PC-3 (cell line): ENCODE data around the gene ENO3. TPM values are rescaled to one million over a fixed set of nuclear protein-coding genes. Genes with fewer than 3 reads are reported as not detected.

Source experiments
- ATAC-seq: fragments of 200-7000 bp; cut with Tn5 transposase; 2 replicates; pipeline ENCODE4 v1.9.1; 2020; ENCODE audit warnings: mild to moderate bottlenecking, moderate library complexity
- BruUV-seq: library from RNA; stranded (reverse); fragments of 400-500 nt; replicated peaks from 2 replicates; lab custom pipeline; 2021; lab: Mats Ljungman, UMichigan
- CTCF ChIA-PET: fragments of 300-600 bp; sonication (Branson Sonifier 250); formaldehyde crosslinking; loops from one replicate; lab custom pipeline; 2022; ENCODE audit warnings: antibody characterized with exemption; lab: Charles Lee
- POLR2A ChIA-PET: fragments of 300-600 bp; sonication (Branson Sonifier 250); formaldehyde crosslinking; loops from one replicate; lab custom pipeline; 2022; ENCODE audit warnings: antibody characterized with exemption; ENCODE audit not compliant: unreplicated experiment; lab: Charles Lee
- DNase-seq: peaks from one replicate; pipeline ENCODE4 v3.0.0-alpha.2; 2015
- H2AFZ ChIP-seq: fragments of 300-600 bp; sonication (generic); 2 replicates; pipeline ENCODE4 v1.6.0; 2016; ENCODE audit warnings: antibody characterized with exemption, low read length
- H3F3A ChIP-seq: fragments of 300-600 bp; sonication (generic); one replicate; pipeline ENCODE4 v1.6.0; 2017; ENCODE audit warnings: antibody characterized with exemption, low read length, control low read depth, mild to moderate bottlenecking; ENCODE audit not compliant: unreplicated experiment
- H3K27ac ChIP-seq: fragments of 300-600 bp; sonication (generic); 2 replicates; pipeline ENCODE4 v1.5.1; 2016; ENCODE audit warnings: mild to moderate bottlenecking, low read length
- H3K27me3 ChIP-seq: fragments of 300-600 bp; sonication (generic); 2 replicates; pipeline ENCODE4 v1.6.1; 2016; ENCODE audit warnings: low read length, mixed read lengths
- H3K36me3 ChIP-seq: fragments of 300-600 bp; sonication (generic); 2 replicates; pipeline ENCODE4 v1.6.1; 2016; ENCODE audit warnings: low read depth, mixed run types, low read length, mixed read lengths
- H3K4me1 ChIP-seq: fragments of 300-600 bp; sonication (generic); 2 replicates; pipeline ENCODE4 v1.5.1; 2016; ENCODE audit warnings: low read length; ENCODE audit not compliant: insufficient read depth
- H3K4me2 ChIP-seq: fragments of 300-600 bp; sonication (generic); 2 replicates; pipeline ENCODE4 v1.6.0; 2016; ENCODE audit warnings: low read length
- H3K4me3 ChIP-seq: fragments of 300-600 bp; sonication (generic); 2 replicates; pipeline ENCODE4 v1.5.1; 2016; ENCODE audit warnings: mild to moderate bottlenecking, low read length, mixed read lengths
- H3K79me2 ChIP-seq: fragments of 300-600 bp; sonication (generic); 2 replicates; pipeline ENCODE4 v1.6.1; 2017; ENCODE audit warnings: low read length, mixed read lengths
- H3K9ac ChIP-seq: fragments of 300-600 bp; sonication (generic); 2 replicates; pipeline ENCODE4 v1.6.0; 2016; ENCODE audit warnings: mild to moderate bottlenecking, low read length
- H3K9me2 ChIP-seq: fragments of 300-600 bp; sonication (generic); replicated peaks from 2 replicates; pipeline ENCODE4 v1.6.1; 2016; ENCODE audit warnings: mixed run types, low read length, mixed read lengths
- H3K9me3 ChIP-seq: fragments of 300-600 bp; sonication (generic); 2 replicates; pipeline ENCODE4 v1.6.1; 2016; ENCODE audit warnings: low read length, mixed read lengths
- H4K20me1 ChIP-seq: fragments of 300-600 bp; sonication (generic); 2 replicates; pipeline ENCODE4 v1.6.1; 2016; ENCODE audit warnings: low read length, mixed read lengths
- EZH2 ChIP-seq: fragments of 300-600 bp; sonication (generic); IDR thresholded peaks from one replicate; pipeline ENCODE4 v1.6.1; 2017; ENCODE audit warnings: antibody characterized with exemption, mild to moderate bottlenecking, low read length; ENCODE audit not compliant: unreplicated experiment
- EZH2phosphoT487 ChIP-seq: fragments of 300-600 bp; sonication (generic); IDR thresholded peaks from 2 replicates; pipeline ENCODE4 v1.6.1; 2018; ENCODE audit warnings: mild to moderate bottlenecking, antibody characterized with exemption, low read length, borderline replicate concordance
- intact Hi-C: fragments of 100-400 bp; cut with micrococcal nuclease; formaldehyde crosslinking; loops from 2 replicates; pipeline ENCODE4 v1.9.0; 2023
- total RNA-seq: library from RNA; depleted of rRNA; stranded (reverse); fragments of >200 nt; gene quantifications from 2 replicates; pipeline ENCODE4 v1.2.3, GENCODE V29; 2014
- TF ChIP-seq, protein P1 (sequence below): fragments of 300-600 bp; sonication (generic); conservative IDR thresholded peaks from 2 replicates; pipeline ENCODE4 v1.5.1; 2017; ENCODE audit warnings: antibody characterized with exemption, low read depth, mild to moderate bottlenecking, low read length

The ENO3 gene
- total RNA-seq, 1 experiment from 2014 or later: 2.4 TPM

DNA sequence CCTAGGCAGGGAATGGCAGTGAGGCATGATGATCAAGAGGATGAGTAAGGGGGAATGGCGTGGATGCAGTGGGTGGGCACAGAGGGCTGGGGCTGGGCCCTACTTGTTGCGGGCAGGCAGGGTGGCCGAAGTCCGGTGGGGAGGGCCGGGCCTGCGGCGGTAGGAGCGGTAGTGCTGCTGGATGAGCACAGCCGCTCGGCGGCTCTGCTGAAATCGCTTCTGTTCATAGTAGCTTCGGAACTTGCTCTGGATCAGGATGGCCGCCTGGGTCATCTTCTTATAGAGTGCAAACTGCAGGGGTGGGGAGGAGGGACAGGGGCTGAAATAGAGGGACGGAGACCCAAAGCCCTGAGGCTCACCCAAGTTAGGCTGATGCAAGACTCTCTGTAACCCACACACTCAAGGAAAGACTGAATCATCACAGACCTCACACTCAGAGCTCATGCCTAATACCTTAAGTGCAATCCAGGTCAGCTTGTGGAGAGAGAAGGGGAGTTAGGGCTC is 18.2 kb downstream of the ENO3 start:
- Histone ChIP-seq H3K4me3 (no peak overlapping the region), H3K9ac (no peak overlapping the region), H3K4me2 (peak overlapping the region; percentile 98; the same call in 1 of the 2 replicates), H3K4me1 (peaks cover 23% of the 10 kb centered on the region), H3K79me2 (peaks cover 12% of the 10 kb centered on the region; the same call in 1 of the 2 replicates), H3K9me3 (no peaks in the 10 kb centered on the region), H2AFZ (no peak overlapping the region), H4K20me1 (no peaks in the 10 kb centered on the region), H3F3A (no peaks in the 10 kb centered on the region), H3K9me2 (no peaks in the 10 kb centered on the region), H3K27ac (peak overlapping the region; percentile 13; the same call in 1 of the 2 replicates), H3K36me3 (no peaks in the 10 kb centered on the region; the same call in 1 of the 2 replicates), H3K27me3 (no peaks in the 10 kb centered on the region)
- BruUV-seq: no TSS peak
- intact Hi-C loops: no loop called here
- ATAC-seq: no peak
- ChIA-PET POLR2A (interaction anchor here (0.5 kb wide), 1 partner anchor 20 kb away, joined by 4 read pairs; no protein-coding TSS in a partner anchor), CTCF (no interaction called here)
- DNase-seq: peak; percentile 31
- TF ChIP-seq, protein P1, sequence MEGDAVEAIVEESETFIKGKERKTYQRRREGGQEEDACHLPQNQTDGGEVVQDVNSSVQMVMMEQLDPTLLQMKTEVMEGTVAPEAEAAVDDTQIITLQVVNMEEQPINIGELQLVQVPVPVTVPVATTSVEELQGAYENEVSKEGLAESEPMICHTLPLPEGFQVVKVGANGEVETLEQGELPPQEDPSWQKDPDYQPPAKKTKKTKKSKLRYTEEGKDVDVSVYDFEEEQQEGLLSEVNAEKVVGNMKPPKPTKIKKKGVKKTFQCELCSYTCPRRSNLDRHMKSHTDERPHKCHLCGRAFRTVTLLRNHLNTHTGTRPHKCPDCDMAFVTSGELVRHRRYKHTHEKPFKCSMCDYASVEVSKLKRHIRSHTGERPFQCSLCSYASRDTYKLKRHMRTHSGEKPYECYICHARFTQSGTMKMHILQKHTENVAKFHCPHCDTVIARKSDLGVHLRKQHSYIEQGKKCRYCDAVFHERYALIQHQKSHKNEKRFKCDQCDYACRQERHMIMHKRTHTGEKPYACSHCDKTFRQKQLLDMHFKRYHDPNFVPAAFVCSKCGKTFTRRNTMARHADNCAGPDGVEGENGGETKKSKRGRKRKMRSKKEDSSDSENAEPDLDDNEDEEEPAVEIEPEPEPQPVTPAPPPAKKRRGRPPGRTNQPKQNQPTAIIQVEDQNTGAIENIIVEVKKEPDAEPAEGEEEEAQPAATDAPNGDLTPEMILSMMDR: no peak
- TF ChIP-seq EZH2: no peak
- TF ChIP-seq EZH2phosphoT487: no peak

DNA sequence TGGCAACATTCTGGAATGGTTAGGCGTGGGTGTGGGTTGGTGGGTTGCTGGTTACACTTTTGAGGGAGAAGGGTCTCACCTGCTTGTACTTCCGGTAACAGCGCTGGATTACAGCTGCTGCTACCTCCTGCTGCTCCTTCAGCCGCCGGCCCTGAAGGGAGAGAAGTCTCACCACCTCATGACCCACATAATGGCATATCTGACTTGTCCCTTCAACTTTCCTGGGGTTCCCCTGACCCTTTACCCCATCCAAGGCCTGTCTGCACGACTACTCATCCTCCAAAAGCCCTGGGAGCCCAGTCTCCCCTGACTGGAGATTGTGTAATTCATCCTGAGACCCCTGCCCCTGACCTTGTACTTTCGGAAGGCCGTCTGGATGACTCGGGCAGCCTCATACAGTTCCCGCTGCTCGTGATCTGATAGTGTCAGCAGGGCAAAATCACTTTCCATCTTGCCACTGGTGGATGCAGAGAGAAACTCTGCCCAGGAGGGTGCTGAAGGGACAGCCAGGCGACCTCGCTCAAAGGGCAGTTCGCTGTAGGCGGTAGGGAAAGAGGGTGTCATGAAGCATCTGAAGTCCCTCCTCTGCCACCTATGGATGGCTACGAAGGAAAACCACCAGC is 18.7 kb downstream of the ENO3 start:
- Histone ChIP-seq H3K4me3 (no peak overlapping the region), H3K27ac (no peak overlapping the region), H3K4me1 (peaks cover 23% of the 10 kb centered on the region), H3K9ac (no peak overlapping the region), H2AFZ (no peak overlapping the region), H3K79me2 (peaks cover 12% of the 10 kb centered on the region; the same call in 1 of the 2 replicates), H3K9me2 (no peaks in the 10 kb centered on the region), H3K9me3 (no peaks in the 10 kb centered on the region), H4K20me1 (no peaks in the 10 kb centered on the region), H3K4me2 (no peak overlapping the region), H3K36me3 (no peaks in the 10 kb centered on the region; the same call in 1 of the 2 replicates), H3F3A (no peaks in the 10 kb centered on the region), H3K27me3 (no peaks in the 10 kb centered on the region)
- ATAC-seq: no peak
- DNase-seq: no peak
- no TSS peak for BruUV-seq
- intact Hi-C loops: no loop called here
- POLR2A ChIA-PET: interaction anchor here (0.5 kb wide), 1 partner anchor 20 kb away, joined by 4 read pairs; no protein-coding TSS in a partner anchor
- TF ChIP-seq EZH2phosphoT487: no peak
- TF ChIP-seq, protein P1: no peak
- no peak for TF ChIP-seq EZH2
- CTCF ChIA-PET: no interaction called here

DNA sequence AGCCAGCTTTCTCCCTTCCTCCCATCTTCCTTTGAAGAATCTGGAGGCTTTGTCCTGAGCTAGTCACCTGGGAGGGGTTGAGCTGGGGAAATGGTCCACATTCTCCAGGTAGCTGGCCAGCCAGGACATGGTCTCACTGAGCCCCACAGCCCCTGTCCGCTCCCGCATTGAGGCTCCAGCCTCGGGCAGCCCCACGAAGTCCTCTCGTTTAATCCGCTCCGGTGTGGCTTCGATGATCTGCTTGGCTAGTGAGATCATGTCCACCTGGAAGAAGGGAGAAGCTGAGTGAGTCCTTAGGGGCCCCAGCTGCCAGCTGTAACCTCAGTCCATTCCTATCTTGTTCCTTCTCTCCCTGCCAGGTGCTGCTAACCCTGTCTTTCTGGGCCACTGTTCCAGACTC is 19.4 kb downstream of the ENO3 start:
- no peak overlapping the region for H3K4me2 ChIP-seq
- peaks cover 12% of the 10 kb centered on the region; the same call in 1 of the 2 replicates for H3K79me2 ChIP-seq
- intact Hi-C loops: no loop called here
- H3K36me3 ChIP-seq: no peaks in the 10 kb centered on the region; the same call in 1 of the 2 replicates
- H3F3A ChIP-seq: no peaks in the 10 kb centered on the region
- no peaks in the 10 kb centered on the region for H3K9me2 ChIP-seq
- ChIA-PET CTCF (no interaction called here), POLR2A (no interaction called here)
- no peak for ATAC-seq
- BruUV-seq: no TSS peak
- TF ChIP-seq EZH2: no peak
- TF ChIP-seq, protein P1: no peak
- no peak for TF ChIP-seq EZH2phosphoT487
- DNase-seq: no peak
- no peaks in the 10 kb centered on the region for H3K27me3 ChIP-seq
- no peak overlapping the region for H3K27ac ChIP-seq
- H4K20me1 ChIP-seq: no peaks in the 10 kb centered on the region
- no peak overlapping the region for H3K9ac ChIP-seq
- H3K4me1 ChIP-seq: peaks cover 23% of the 10 kb centered on the region
- no peaks in the 10 kb centered on the region for H3K9me3 ChIP-seq
- no peak overlapping the region for H3K4me3 ChIP-seq
- H2AFZ ChIP-seq: no peak overlapping the region
